ENCODE measurements around the gene CIB1. TPM values are rescaled to one million over a fixed set of nuclear protein-coding genes. Genes with fewer than 3 reads are reported as not detected.
A peak's percentile ranks its signal among the peaks of the same experiment; 100 is the strongest.

Gene CIB1
- total RNA-seq, 4 donors from 2014 or later = 44.2 to 58.9 (median 45.9) TPM

DNA sequence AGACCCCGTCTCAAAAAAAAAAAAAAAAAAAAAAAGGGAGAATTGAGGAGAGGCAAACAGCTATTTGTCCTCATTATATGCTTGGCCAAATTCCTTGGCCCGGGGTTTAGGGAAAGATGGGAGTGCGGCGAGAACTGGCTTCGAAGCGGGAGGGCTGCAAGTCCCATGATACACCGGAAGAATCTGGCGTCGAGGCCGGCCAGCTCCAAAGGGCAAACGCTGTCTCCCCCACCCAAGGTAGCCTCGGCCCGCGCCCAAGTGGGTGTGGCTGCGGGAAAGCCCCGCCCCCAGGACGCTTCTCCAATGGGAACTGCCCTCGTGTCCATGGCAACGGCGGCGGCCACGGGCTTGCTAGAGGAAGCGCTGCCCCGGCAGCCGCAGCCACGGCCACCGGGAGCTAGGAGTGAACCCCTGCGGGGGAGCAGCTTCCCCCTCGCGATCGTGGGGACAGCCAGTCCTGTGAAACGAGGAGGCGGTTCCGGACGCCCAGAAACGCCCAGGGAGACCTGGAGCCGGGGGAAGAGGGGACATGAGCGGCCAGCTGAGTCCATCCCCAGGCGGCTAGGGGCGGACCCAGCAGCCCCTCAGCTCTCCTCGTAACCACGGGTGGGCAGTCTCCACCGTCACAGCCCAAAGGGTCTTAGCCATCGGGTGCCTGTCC, 15.6 kb upstream of the CIB1 start, which contains the start of gene TTLL13:
Gene TTLL13, plus strand, starts transcription at position 354 of the 661 bp plus-strand sequence. CDS start 1,075 bp downstream, outside the sequence.
- Histone ChIP-seq H3K36me3 (no peaks in the 10 kb centered on the region), H3K4me3 (peak within 1 kb of the TSS; percentile 43 to 67 (median 58)), H3K27ac (peak within 1 kb of the TSS in 3 of 4 donors; percentile 25 to 54 (median 39)), H3K27me3 (no peaks in the 10 kb centered on the region), H3K4me1 (peaks cover 3 to 16% (median 8%) of the 10 kb centered on the region in 3 donors), H3K9me3 (no peaks in the 10 kb centered on the region)
- intact Hi-C loops (cut with DNase I) = no loop called here
- TF ChIP-seq, protein P1, sequence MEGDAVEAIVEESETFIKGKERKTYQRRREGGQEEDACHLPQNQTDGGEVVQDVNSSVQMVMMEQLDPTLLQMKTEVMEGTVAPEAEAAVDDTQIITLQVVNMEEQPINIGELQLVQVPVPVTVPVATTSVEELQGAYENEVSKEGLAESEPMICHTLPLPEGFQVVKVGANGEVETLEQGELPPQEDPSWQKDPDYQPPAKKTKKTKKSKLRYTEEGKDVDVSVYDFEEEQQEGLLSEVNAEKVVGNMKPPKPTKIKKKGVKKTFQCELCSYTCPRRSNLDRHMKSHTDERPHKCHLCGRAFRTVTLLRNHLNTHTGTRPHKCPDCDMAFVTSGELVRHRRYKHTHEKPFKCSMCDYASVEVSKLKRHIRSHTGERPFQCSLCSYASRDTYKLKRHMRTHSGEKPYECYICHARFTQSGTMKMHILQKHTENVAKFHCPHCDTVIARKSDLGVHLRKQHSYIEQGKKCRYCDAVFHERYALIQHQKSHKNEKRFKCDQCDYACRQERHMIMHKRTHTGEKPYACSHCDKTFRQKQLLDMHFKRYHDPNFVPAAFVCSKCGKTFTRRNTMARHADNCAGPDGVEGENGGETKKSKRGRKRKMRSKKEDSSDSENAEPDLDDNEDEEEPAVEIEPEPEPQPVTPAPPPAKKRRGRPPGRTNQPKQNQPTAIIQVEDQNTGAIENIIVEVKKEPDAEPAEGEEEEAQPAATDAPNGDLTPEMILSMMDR (IDR thresholded peaks at IDR 0.05) = peak in 1 of 6 experiments; percentile 10
- no peak for TF ChIP-seq POLR2A (IDR thresholded peaks at IDR 0.05)
- WGBS, 2 donors = 1 to 4% methylated on average over 17 to 20 of the region's 44 CpGs
- peak; percentile 54 for DNase-seq

DNA sequence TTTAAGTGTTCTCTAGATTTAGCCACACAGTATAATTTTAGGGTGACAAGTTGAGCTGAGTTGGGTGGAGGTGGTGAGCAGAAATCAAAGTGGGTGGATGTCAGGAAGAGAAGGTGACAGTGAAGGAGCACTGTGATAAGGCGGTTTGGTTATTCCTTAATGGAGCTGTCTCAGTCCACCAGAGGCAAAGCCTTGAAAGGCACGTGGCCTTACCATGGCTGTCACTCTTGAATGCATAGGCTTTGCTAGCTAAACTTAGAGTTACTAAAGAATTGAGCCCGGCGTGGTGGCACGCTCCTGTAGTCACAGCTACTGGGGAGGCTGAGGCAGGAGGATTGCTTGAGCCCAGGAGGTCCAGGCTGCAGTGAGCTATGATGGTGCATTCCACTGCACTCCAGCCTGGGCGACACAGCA, 15.1 kb upstream of the CIB1 start:
- Histone ChIP-seq H3K36me3 (no peaks in the 10 kb centered on the region), H3K27ac (peak overlapping the region in 2 of 4 donors; percentile 39 to 54), H3K9me3 (no peaks in the 10 kb centered on the region), H3K4me3 (peak overlapping the region in 3 of 4 donors; percentile 57 to 67 (median 59)), H3K4me1 (peaks cover 3 to 16% (median 8%) of the 10 kb centered on the region in 3 donors), H3K27me3 (no peaks in the 10 kb centered on the region)
- TF ChIP-seq, protein P1 (IDR thresholded peaks at IDR 0.05) = no peak
- no peak for TF ChIP-seq POLR2A (IDR thresholded peaks at IDR 0.05)
- DNase-seq = no peak
- 68 to 69% methylated on average over 5 to 6 of the region's 6 CpGs for WGBS, 2 donors
- intact Hi-C loops (cut with DNase I) = no loop called here

DNA sequence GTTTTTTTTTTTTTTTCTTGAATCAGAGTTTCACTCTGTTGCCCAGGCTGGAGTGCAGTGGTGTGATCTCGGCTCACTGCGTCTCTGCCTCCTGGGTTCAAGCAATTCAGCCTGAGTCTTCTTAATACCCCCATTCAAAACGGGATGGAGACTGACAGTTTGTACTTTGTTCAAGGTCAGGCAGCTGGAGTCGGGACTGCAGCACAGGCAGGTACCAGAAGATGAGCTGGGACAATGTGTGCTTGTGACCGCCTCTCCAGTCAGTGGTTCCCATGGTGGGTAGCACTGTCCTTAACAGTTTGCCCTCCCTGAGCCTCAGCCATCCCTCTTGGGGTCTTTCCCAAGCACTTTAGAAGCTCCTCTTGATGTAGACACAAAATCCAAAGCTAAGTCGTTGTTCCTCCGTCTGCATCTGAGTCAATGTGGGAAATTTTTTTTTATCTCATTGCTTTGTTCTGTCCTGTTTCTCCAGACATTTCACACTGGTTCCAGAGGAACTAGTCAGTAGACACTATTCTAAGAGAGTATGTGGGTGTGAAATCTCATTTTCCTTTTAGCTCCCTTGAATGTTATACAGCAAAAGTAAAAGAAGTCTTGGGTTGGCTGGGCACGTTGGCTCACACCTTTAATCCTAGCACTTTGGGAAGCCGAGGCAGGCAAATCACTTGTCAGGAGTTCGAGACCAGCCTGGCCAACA, 10.3 kb upstream of the CIB1 start:
- 72 to 89% methylated on average over 6 to 8 of the region's 10 CpGs for WGBS, 2 donors
- TF ChIP-seq, protein P1 (IDR thresholded peaks at IDR 0.05) = no peak
- TF ChIP-seq POLR2A (IDR thresholded peaks at IDR 0.05) = no peak
- H3K4me1 ChIP-seq = peaks cover 0 to 4% (median 3%) of the 10 kb centered on the region in 3 donors
- no peaks in the 10 kb centered on the region for H3K9me3 ChIP-seq
- H3K27ac ChIP-seq = no peak overlapping the region
- intact Hi-C loops (cut with DNase I) = no loop called here
- peaks cover 0 to 27% (median 9%) of the 10 kb centered on the region in 3 donors for H3K36me3 ChIP-seq
- no peak for DNase-seq
- no peak overlapping the region for H3K4me3 ChIP-seq
- no peaks in the 10 kb centered on the region for H3K27me3 ChIP-seq

DNA sequence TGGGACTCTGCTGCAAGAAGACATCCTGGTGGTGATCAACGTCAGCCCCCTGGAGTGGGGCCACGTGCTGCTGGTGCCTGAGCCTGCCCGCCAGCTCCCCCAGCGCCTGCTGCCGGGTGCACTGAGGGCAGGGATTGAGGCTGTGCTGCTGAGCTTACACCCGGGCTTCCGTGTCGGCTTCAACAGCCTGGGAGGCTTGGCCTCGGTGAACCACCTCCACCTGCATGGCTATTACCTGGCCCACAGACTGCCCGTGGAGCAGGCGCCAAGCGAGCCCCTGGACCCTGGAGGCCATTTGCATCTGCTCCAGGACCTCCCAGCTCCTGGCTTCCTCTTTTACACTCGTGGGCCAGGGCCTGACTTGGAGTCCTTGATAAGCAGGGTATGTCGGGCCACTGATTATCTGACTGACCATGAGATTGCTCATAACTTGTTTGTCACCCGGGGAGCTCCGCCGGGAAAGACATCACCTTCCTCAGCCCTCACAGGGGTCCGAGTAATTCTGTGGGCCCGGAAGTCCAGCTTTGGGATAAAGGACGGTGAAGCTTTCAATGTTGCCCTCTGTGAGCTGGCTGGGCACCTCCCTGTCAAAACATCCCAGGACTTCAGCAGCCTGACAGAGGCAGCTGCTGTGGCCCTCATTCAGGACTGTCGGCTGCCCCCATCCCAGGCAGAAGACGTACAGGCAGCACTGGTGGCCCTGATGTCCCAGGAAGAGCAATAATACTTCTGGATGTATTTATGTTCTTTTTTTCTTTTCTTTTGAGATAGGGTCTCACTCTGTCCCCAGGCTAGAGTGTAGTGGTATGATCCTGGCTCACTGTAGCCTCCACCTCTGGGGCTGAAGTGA, 7.8 kb upstream of the CIB1 start:
- no peak for DNase-seq
- WGBS, 2 donors = 77 to 81% methylated on average over 3 to 7 of the region's 22 CpGs
- Histone ChIP-seq H3K9me3 (no peaks in the 10 kb centered on the region), H3K27ac (no peak overlapping the region), H3K4me3 (no peak overlapping the region), H3K36me3 (peaks cover 0 to 52% (median 9%) of the 10 kb centered on the region in 3 donors), H3K27me3 (no peaks in the 10 kb centered on the region), H3K4me1 (no peaks in the 10 kb centered on the region)
- intact Hi-C loops (cut with DNase I) = no loop called here
- TF ChIP-seq, protein P1 (IDR thresholded peaks at IDR 0.05) = no peak
- TF ChIP-seq POLR2A (IDR thresholded peaks at IDR 0.05) = no peak
